PFSK-1 (cell line): Measurements from ENCODE around the gene DCC.

ENCODE experiments used
- FOXP2 ChIP-seq: optimal IDR thresholded peaks from 2 replicates; pipeline ENCODE3; 2011; ENCODE audit warnings: borderline replicate concordance, control low read depth, inconsistent platforms; ENCODE audit not compliant: insufficient read depth; ENCODE audit errors: extremely low read length, extremely low read depth
- POLR2AphosphoS5 ChIP-seq: IDR thresholded peaks from 2 replicates; pipeline ENCODE4 v1.6.1; 2012; ENCODE audit warnings: low read depth, mild to moderate bottlenecking, control low read depth, low read length, moderate library complexity
- SIN3A ChIP-seq: IDR thresholded peaks from 2 replicates; pipeline ENCODE4 v1.6.1; 2012; ENCODE audit warnings: mild to moderate bottlenecking, low read length, moderate library complexity, borderline replicate concordance; ENCODE audit not compliant: insufficient read depth
- TAF1 ChIP-seq: IDR thresholded peaks from 2 replicates; pipeline ENCODE4 v1.6.1; 2012; ENCODE audit warnings: low read length, control low read depth, borderline replicate concordance; ENCODE audit not compliant: insufficient read depth
- TF ChIP-seq, protein P1 (sequence below), 2 experiments: IDR thresholded peaks; 2 replicates each; pipeline versions ENCODE4 v1.6.1 to v1.8.0; 2011 to 2012; ENCODE audit warnings: low read depth in 2 of 2, low read length in 2 of 2, control low read depth in 1 of 2, inconsistent platforms in 1 of 2, mild to moderate bottlenecking in 1 of 2, moderate library complexity in 1 of 2; ENCODE audit not compliant: insufficient read depth in 1 of 2

DCC gene

DNA sequence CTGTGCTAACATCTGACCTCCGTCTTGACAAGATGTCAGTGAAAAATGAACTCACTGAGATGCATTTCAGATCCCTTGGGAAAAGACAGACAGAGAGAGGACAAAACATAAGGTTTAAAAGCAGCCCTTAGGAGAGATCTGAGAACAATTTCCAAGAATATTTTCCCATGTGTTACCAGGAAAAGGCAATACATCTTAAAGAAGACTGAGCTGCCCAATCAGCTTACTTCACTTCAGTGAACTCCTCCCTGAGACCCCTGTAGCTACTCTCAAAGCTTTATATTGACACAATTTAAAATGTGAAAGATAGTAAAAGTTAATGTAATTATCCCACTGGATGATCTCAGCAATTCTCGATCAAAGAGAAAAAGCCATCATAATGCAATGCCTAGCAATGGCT, 505.0 kb downstream of the DCC start:
- no peak for TF ChIP-seq TAF1

DNA sequence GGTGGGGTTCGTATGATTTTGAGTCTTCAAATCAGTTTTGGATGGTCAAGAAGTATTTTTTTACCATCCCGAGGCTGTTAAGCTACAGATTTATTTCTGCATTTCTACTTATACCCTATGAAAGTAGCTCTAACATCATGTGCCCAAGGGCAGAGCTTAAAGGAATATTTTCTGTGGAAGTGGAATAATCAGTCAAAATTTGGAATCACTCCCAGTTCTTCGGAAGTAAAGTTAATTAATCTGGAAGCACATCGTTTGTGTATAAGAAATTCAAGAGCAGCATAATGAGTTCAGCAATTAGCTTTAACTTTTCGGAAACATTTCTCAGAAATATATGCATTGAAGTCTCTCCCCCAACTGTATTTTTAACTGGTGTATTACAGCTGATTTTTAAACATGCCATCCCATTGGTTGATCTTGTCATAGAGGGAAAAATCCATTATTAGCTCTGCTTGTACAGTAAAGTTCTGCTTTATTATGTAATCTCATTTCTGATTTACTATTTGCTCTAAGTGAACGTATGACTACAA, 510.1 kb downstream of the DCC start:
- TF ChIP-seq TAF1 (no peak), SIN3A (no peak), POLR2AphosphoS5 (no peak), FOXP2 (no peak)
- TF ChIP-seq, protein P1, sequence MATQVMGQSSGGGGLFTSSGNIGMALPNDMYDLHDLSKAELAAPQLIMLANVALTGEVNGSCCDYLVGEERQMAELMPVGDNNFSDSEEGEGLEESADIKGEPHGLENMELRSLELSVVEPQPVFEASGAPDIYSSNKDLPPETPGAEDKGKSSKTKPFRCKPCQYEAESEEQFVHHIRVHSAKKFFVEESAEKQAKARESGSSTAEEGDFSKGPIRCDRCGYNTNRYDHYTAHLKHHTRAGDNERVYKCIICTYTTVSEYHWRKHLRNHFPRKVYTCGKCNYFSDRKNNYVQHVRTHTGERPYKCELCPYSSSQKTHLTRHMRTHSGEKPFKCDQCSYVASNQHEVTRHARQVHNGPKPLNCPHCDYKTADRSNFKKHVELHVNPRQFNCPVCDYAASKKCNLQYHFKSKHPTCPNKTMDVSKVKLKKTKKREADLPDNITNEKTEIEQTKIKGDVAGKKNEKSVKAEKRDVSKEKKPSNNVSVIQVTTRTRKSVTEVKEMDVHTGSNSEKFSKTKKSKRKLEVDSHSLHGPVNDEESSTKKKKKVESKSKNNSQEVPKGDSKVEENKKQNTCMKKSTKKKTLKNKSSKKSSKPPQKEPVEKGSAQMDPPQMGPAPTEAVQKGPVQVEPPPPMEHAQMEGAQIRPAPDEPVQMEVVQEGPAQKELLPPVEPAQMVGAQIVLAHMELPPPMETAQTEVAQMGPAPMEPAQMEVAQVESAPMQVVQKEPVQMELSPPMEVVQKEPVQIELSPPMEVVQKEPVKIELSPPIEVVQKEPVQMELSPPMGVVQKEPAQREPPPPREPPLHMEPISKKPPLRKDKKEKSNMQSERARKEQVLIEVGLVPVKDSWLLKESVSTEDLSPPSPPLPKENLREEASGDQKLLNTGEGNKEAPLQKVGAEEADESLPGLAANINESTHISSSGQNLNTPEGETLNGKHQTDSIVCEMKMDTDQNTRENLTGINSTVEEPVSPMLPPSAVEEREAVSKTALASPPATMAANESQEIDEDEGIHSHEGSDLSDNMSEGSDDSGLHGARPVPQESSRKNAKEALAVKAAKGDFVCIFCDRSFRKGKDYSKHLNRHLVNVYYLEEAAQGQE (IDR thresholded peaks at IDR 0.05; ENCODE audit: insufficient read depth in 1 of 2, low read depth in 2 of 2, low read length in 2 of 2): no peak

DNA sequence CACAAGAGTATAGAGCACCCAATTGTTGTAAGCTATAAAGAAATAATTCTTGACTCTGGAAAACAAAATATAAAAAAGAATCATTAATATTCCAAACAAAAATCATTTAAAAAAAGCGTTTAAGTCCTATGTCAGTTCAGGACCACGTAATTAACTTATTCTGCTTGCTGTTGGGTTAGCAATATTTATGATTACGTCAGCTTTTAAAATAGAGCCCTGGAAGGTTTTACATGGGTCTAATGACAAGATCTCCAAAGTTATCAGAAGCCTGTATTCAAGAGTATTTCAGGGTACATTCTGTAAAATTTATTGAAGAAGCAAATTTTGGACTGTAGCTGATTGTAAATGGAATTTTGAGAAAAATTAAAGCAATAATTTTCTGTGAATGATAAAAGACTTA, 521.6 kb downstream of the DCC start:
- TF ChIP-seq SIN3A: no peak
- no peak for TF ChIP-seq POLR2AphosphoS5

DNA sequence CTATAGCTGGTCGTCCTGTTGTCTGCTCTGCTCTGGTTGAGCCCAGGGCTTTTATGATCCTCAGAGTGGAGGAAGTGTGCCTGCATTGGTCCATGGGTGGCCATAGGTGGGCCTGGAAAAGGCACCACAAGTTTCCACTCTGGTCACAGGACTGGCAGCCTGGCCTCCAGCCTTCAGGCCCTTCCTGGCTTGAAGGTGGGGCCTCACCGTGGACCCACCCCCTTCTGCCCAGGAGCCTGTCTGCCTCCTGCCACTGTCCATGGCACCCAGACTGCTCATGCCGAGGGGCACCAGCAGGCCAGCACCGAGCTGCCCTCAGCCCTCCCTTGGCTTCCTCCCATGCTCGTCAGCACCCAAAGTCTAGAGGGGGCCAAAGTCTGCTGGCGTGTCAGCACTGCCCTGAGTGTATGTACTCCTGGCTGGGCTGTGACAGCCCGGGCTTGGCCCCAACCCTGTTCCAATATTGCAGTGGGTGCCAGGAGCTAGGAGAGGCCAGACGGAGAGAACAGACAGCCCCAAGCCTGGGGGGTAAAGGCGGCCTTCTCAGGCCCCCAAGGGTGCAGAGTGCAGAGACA, 529.4 kb downstream of the DCC start:
- TF ChIP-seq POLR2AphosphoS5: no peak
- TF ChIP-seq FOXP2: no peak
- TF ChIP-seq TAF1: no peak
- no peak for TF ChIP-seq SIN3A
- TF ChIP-seq, protein P1 (IDR thresholded peaks at IDR 0.05; ENCODE audit: insufficient read depth in 1 of 2, low read depth in 2 of 2, low read length in 2 of 2): no peak

DNA sequence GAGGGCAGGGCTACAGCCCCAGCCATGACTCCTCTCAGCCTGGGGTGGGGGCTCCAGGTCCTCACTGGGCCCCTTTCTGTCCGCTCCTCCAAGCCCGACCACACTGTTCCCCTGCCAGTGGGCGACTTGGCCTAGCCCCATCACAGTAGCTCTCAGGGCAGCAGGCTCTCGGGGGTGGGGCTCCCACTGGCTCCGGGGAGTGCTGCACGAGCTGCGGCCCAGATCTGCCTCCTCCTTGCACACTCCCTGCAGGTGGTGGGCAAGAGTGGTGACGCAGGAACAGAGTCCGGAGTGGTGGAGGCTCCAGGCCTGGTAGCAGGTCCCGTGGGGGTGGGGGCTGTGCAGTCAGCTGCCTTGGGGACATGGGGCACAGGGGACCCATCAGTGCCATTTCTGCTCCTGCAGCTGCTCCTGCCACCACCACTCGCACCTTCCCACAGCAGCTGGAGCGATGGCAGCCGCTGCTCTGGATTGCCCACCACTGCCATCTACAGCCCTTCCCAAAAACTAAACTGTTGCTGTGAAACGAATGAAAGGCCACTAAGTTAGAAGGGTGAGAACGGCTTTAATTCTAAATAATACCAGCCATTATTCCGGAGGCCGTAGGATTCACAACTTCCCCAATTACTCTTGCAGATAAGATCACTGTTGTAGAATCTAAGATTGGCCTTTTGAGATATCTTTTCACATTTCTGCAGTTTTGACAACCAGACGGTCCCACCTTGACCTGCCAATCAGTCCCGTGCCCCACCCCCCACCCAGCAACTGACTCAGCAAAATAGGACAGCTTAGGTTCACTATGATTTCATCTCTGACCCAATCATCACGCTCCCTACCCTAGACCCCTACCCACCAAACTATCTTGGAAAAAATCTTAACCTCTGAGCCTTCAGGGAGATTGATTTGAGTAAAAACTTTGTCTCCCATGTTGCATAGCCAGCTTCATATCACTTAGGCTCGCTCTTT, 530.2 kb downstream of the DCC start:
- TF ChIP-seq SIN3A (no peak), POLR2AphosphoS5 (no peak), FOXP2 (no peak), TAF1 (no peak)
- TF ChIP-seq, protein P1 (IDR thresholded peaks at IDR 0.05; ENCODE audit: insufficient read depth in 1 of 2, low read depth in 2 of 2, low read length in 2 of 2): no peak

DNA sequence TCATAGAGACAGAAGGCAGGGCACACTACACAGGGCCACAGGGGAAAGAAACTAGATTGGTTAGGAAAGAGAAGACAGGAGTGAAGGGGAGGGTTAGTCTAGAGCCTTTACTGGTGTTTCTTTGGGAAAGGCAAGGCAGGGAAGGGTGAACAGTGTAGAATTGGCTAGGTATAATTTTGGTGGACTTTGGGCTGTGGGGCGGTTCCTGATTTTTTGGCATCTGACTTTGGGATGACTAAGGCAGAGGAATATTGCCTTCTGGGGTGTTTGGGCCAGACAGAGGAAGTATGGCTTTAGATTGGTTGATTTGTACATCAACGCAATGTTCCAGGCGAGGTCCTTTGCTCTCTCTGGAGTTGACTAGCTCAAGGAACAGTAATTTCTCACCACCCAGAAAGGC, 534.8 kb downstream of the DCC start:
- TF ChIP-seq POLR2AphosphoS5 (no peak), TAF1 (no peak), FOXP2 (no peak), SIN3A (no peak)
- TF ChIP-seq, protein P1 (IDR thresholded peaks at IDR 0.05; ENCODE audit: insufficient read depth in 1 of 2, low read depth in 2 of 2, low read length in 2 of 2): no peak
